Panc1 (cell line): Measurements from ENCODE around the gene DLL1. TPM values are rescaled to one million over a fixed set of nuclear protein-coding genes. Genes with fewer than 3 reads are reported as not detected.

Experiments used
- ATAC-seq: fragments of 200-7000 bp; cut with Tn5 transposase; 2 replicates; pipeline ENCODE4 v1.9.1; 2020; ENCODE audit warnings: mild to moderate bottlenecking, moderate library complexity
- BruUV-seq: library from RNA; stranded (reverse); fragments of 400-500 nt; replicated peaks from 2 replicates; lab custom pipeline; 2021; lab: Mats Ljungman, UMichigan
- CTCF ChIA-PET: fragments of 300-600 bp; sonication (Branson Sonifier 250); formaldehyde crosslinking; loops from one replicate; lab custom pipeline; 2022; ENCODE audit warnings: antibody characterized with exemption; lab: Charles Lee
- POLR2A ChIA-PET: fragments of 300-600 bp; sonication (Branson Sonifier 250); formaldehyde crosslinking; loops from one replicate; lab custom pipeline; 2022; ENCODE audit warnings: antibody characterized with exemption; lab: Charles Lee
- DNase-seq: peaks from one replicate; pipeline ENCODE4 v3.0.0-alpha.2; 2010; ENCODE audit warnings: low read depth, low spot score
- H3K27ac ChIP-seq: 2 replicates; pipeline ENCODE4 v1.5.1; 2011; ENCODE audit warnings: mild to moderate bottlenecking, low read length, inconsistent platforms
- H3K27me3 ChIP-seq: fragments of 200-500 bp; sonication (Bioruptor generic); 2 replicates; pipeline ENCODE4 v1.6.0; 2014; ENCODE audit warnings: low read length, inconsistent platforms; ENCODE audit not compliant: control insufficient read depth, insufficient read depth
- H3K36me3 ChIP-seq: fragments of 200-500 bp; sonication (Bioruptor generic); 2 replicates; pipeline ENCODE4 v1.5.1; 2014; ENCODE audit warnings: inconsistent platforms, mild to moderate bottlenecking, low read length, moderate library complexity; ENCODE audit not compliant: control insufficient read depth, insufficient read depth
- H3K4me1 ChIP-seq: 2 replicates; pipeline ENCODE4 v1.5.1; 2011; ENCODE audit warnings: inconsistent platforms, mild to moderate bottlenecking, low read length, moderate library complexity; ENCODE audit not compliant: control insufficient read depth, insufficient read depth
- H3K4me3 ChIP-seq, 2 experiments: 2 replicates each; pipeline ENCODE4 v1.5.1; 2011 to 2012; ENCODE audit warnings: low read depth in 2 of 2, low read length in 2 of 2, mild to moderate bottlenecking in 2 of 2, inconsistent platforms in 1 of 2, moderate library complexity in 1 of 2
- H3K9me3 ChIP-seq: fragments of 200-500 bp; sonication (Bioruptor generic); 2 replicates; pipeline ENCODE4 v1.5.1; 2014; ENCODE audit warnings: low read depth, mild to moderate bottlenecking, inconsistent platforms, low read length, moderate library complexity; ENCODE audit not compliant: control insufficient read depth, insufficient read depth
- POLR2AphosphoS5 ChIP-seq: IDR thresholded peaks from 2 replicates; pipeline ENCODE4 v1.6.1; 2012; ENCODE audit warnings: mild to moderate bottlenecking, low read depth, low read length, moderate library complexity
- SIN3A ChIP-seq: IDR thresholded peaks from 2 replicates; pipeline ENCODE4 v1.6.1; 2012; ENCODE audit warnings: low read depth, mild to moderate bottlenecking, low read length, moderate library complexity, borderline replicate concordance; ENCODE audit not compliant: insufficient read depth
- TCF7L2 ChIP-seq: IDR thresholded peaks from 2 replicates; pipeline ENCODE4 v1.6.1; 2011; ENCODE audit warnings: mild to moderate bottlenecking, low read depth, low read length, inconsistent platforms
- in situ Hi-C: cut with HindIII; loops from 2 replicates; pipeline ENCODE4 v1.10.0; 2016; ENCODE audit warnings: low sequenced_read_pairs, low pct_unique_long_range_greater_than_20kb
- intact Hi-C: fragments of 100-400 bp; cut with micrococcal nuclease; formaldehyde crosslinking; loops from one replicate; pipeline ENCODE4 v1.10.0; 2022; ENCODE audit not compliant: unreplicated experiment
- total RNA-seq: library from RNA; stranded (reverse); gene quantifications from one replicate; pipeline ENCODE4 v1.2.1, GENCODE V29; 2021; ENCODE audit not compliant: unreplicated experiment
- TF ChIP-seq, protein P1 (sequence below), 2 experiments: IDR thresholded peaks; 2 replicates each; pipeline ENCODE4 v1.6.1; 2011 to 2012; ENCODE audit warnings: low read depth in 2 of 2, control low read depth in 1 of 2, low read length in 1 of 2, mild to moderate bottlenecking in 1 of 2, moderate library complexity in 1 of 2; ENCODE audit not compliant: insufficient read depth in 1 of 2
- TF ChIP-seq, protein P2 (sequence below): fragments of 450-650 bp; IDR thresholded peaks from 2 replicates; pipeline ENCODE4 v1.5.1; 2017; ENCODE audit warnings: mild to moderate bottlenecking

DLL1 gene
- total RNA-seq, 1 experiment from 2014 or later = 2.4 TPM

DNA sequence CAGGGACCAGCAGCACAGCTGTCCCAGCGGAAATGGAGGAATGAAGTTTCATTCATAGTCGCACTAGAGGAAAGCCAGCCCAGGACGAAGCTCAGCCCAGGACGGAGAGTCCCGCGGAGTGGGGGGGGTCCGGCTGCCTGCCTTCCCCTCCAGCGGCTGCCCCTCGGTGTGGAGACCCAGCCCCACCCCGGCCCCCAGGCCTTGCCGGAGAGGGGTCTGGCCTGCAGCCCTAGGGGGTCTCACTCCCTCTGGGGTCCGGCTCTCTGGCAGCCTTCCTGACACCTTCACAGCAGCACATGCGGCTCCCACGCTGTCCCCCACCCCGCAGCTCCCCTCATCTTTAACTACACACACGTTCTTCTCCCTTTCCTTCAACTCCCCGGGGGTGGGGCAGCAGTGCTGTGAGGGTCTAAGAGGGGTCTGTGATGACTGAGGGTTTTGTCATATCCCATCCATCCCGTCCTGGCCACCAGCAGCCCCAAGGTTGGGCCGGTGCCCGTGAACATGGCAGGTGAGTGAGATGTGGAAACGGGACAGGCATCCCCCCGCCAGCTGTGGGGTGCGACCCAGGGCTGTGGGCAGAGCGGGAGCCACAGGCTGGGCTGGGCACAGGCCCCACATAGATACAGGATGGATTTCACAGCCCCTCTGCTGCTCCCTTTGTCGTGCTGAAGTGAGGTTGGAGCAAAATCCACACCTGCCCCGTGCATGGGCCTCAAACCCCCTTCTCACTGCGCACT is 41.8 kb downstream of the DLL1 start:
- H3K4me1 ChIP-seq = no peaks in the 10 kb centered on the region
- no peaks in the 10 kb centered on the region for H3K9me3 ChIP-seq
- no peak overlapping the region for H3K27ac ChIP-seq
- no peaks in the 10 kb centered on the region for H3K36me3 ChIP-seq
- H3K27me3 ChIP-seq = peaks cover 6% of the 10 kb centered on the region; the same call in 1 of the 2 replicates
- ATAC-seq (no peak), DNase-seq (no peak)
- CTCF ChIA-PET = no interaction called here
- BruUV-seq = no TSS peak
- in situ Hi-C loops = no loop called here
- TF ChIP-seq POLR2AphosphoS5 = no peak
- TF ChIP-seq SIN3A = no peak
- TF ChIP-seq TCF7L2 = no peak
- TF ChIP-seq, protein P1, sequence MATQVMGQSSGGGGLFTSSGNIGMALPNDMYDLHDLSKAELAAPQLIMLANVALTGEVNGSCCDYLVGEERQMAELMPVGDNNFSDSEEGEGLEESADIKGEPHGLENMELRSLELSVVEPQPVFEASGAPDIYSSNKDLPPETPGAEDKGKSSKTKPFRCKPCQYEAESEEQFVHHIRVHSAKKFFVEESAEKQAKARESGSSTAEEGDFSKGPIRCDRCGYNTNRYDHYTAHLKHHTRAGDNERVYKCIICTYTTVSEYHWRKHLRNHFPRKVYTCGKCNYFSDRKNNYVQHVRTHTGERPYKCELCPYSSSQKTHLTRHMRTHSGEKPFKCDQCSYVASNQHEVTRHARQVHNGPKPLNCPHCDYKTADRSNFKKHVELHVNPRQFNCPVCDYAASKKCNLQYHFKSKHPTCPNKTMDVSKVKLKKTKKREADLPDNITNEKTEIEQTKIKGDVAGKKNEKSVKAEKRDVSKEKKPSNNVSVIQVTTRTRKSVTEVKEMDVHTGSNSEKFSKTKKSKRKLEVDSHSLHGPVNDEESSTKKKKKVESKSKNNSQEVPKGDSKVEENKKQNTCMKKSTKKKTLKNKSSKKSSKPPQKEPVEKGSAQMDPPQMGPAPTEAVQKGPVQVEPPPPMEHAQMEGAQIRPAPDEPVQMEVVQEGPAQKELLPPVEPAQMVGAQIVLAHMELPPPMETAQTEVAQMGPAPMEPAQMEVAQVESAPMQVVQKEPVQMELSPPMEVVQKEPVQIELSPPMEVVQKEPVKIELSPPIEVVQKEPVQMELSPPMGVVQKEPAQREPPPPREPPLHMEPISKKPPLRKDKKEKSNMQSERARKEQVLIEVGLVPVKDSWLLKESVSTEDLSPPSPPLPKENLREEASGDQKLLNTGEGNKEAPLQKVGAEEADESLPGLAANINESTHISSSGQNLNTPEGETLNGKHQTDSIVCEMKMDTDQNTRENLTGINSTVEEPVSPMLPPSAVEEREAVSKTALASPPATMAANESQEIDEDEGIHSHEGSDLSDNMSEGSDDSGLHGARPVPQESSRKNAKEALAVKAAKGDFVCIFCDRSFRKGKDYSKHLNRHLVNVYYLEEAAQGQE (IDR thresholded peaks at IDR 0.05; ENCODE audit: insufficient read depth in 1 of 2, low read depth in 2 of 2, low read length in 1 of 2) = no peak
- TF ChIP-seq, protein P2, sequence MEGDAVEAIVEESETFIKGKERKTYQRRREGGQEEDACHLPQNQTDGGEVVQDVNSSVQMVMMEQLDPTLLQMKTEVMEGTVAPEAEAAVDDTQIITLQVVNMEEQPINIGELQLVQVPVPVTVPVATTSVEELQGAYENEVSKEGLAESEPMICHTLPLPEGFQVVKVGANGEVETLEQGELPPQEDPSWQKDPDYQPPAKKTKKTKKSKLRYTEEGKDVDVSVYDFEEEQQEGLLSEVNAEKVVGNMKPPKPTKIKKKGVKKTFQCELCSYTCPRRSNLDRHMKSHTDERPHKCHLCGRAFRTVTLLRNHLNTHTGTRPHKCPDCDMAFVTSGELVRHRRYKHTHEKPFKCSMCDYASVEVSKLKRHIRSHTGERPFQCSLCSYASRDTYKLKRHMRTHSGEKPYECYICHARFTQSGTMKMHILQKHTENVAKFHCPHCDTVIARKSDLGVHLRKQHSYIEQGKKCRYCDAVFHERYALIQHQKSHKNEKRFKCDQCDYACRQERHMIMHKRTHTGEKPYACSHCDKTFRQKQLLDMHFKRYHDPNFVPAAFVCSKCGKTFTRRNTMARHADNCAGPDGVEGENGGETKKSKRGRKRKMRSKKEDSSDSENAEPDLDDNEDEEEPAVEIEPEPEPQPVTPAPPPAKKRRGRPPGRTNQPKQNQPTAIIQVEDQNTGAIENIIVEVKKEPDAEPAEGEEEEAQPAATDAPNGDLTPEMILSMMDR = no peak
- intact Hi-C loops = no loop called here
- H3K4me3 ChIP-seq = no peak overlapping the region
- POLR2A ChIA-PET = no interaction called here

DNA sequence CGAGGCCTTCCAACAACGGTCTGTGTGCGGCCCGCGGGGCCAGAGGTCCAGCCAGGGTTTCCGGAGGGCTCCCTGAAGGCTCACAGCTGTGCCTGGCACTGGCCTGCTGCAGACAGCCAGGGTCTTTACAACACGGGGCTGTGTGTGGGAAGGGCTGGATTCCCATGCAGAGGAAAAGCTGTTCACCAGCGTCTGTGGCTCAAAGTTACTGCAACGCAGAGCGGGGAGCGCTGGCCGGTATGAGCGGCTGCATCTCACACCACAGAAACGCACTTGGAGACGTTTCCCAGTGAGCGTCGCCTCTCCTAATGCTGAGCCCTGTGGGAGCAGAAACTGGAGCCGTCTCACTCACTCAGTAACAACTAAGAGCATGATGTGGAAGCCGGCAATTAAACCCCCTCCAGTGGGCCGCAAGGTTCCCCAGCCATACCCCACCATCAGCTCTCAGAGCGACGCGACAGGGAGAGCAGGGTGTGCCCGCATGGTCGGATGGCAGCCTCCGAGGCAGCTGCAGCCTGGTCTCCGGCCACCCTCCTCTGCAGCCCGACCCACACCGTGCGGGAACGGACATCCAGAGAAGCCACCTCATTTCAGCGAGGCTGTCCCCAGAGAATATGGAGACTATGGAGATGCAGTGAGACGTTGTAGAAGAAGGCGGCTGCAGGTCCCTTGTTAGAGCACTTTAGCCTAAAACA is 42.6 kb downstream of the DLL1 start:
- H3K4me3 ChIP-seq = no peak overlapping the region
- peaks cover 2% of the 10 kb centered on the region; the same call in 1 of the 2 replicates for H3K27me3 ChIP-seq
- TF ChIP-seq, protein P1 (IDR thresholded peaks at IDR 0.05; ENCODE audit: insufficient read depth in 1 of 2, low read depth in 2 of 2, low read length in 1 of 2) = no peak
- TF ChIP-seq, protein P2 = no peak
- TF ChIP-seq SIN3A (no peak), POLR2AphosphoS5 (no peak), TCF7L2 (no peak)
- intact Hi-C loops (no loop called here), in situ Hi-C loops (no loop called here)
- POLR2A ChIA-PET = no interaction called here
- BruUV-seq = no TSS peak
- CTCF ChIA-PET = no interaction called here
- no peak for DNase-seq
- no peaks in the 10 kb centered on the region for H3K4me1 ChIP-seq
- H3K9me3 ChIP-seq = no peaks in the 10 kb centered on the region
- ATAC-seq = no peak
- H3K27ac ChIP-seq = no peak overlapping the region
- no peaks in the 10 kb centered on the region for H3K36me3 ChIP-seq
